ENCODE data around the gene CIT.

CIT gene

GRCh38 chr12:119762619-119763018, 114.5 kb downstream of the CIT start:
- H3F3A ChIP-seq (ENCODE audit: insufficient read depth, low read length), result no peaks in the 10 kb centered on the region
- H3K4me2 ChIP-seq (ENCODE audit: low read length), result no peak overlapping the region
- H3K9me2 ChIP-seq (ENCODE audit: low read depth, low read length), result no peaks in the 10 kb centered on the region
- H2AFZ ChIP-seq (ENCODE audit: low read length), result no peak overlapping the region
- peaks cover 68% of the 10 kb centered on the region for H3K36me3 ChIP-seq (ENCODE audit: insufficient read depth, low read length)
- no peak overlapping the region for H3K27ac ChIP-seq (ENCODE audit: low read depth, low read length, poor library complexity, severe bottlenecking)
- no peaks in the 10 kb centered on the region for H3K9me3 ChIP-seq (ENCODE audit: low read length)
- H3K4me1 ChIP-seq (ENCODE audit: insufficient read depth, low read length, severe bottlenecking), result no peaks in the 10 kb centered on the region
- H3K79me2 ChIP-seq (ENCODE audit: insufficient read depth, low read length), result no peaks in the 10 kb centered on the region
- TF ChIP-seq EZH2 (IDR thresholded peaks at IDR 0.05; ENCODE audit: borderline replicate concordance, low read length) (no peak), CTCF (IDR thresholded peaks at IDR 0.05; ENCODE audit: low read length) (no peak)
- H3K9ac ChIP-seq (ENCODE audit: low read length), result no peak overlapping the region
- no peaks in the 10 kb centered on the region for H3K27me3 ChIP-seq (ENCODE audit: insufficient read depth, low read length)
- no peaks in the 10 kb centered on the region for H4K20me1 ChIP-seq (ENCODE audit: insufficient read depth, low read length)
- H3K4me3 ChIP-seq (ENCODE audit: low read depth, low read length, poor library complexity, severe bottlenecking), result no peak overlapping the region

GRCh38 chr12:119758722-119759121, 118.4 kb downstream of the CIT start:
- Histone ChIP-seq H3K27ac (ENCODE audit: low read depth, low read length, poor library complexity, severe bottlenecking) (no peak overlapping the region), H2AFZ (ENCODE audit: low read length) (no peak overlapping the region), H3K9ac (ENCODE audit: low read length) (no peak overlapping the region), H3K4me1 (ENCODE audit: insufficient read depth, low read length, severe bottlenecking) (no peaks in the 10 kb centered on the region), H4K20me1 (ENCODE audit: insufficient read depth, low read length) (no peaks in the 10 kb centered on the region), H3K36me3 (ENCODE audit: insufficient read depth, low read length) (peaks cover 65% of the 10 kb centered on the region), H3K9me2 (ENCODE audit: low read depth, low read length) (no peaks in the 10 kb centered on the region), H3K79me2 (ENCODE audit: insufficient read depth, low read length) (no peaks in the 10 kb centered on the region), H3K9me3 (ENCODE audit: low read length) (no peaks in the 10 kb centered on the region), H3K27me3 (ENCODE audit: insufficient read depth, low read length) (no peaks in the 10 kb centered on the region), H3F3A (ENCODE audit: insufficient read depth, low read length) (no peaks in the 10 kb centered on the region), H3K4me3 (ENCODE audit: low read depth, low read length, poor library complexity, severe bottlenecking) (no peak overlapping the region), H3K4me2 (ENCODE audit: low read length) (no peak overlapping the region)
- TF ChIP-seq CTCF (IDR thresholded peaks at IDR 0.05; ENCODE audit: low read length), result no peak
- TF ChIP-seq EZH2 (IDR thresholded peaks at IDR 0.05; ENCODE audit: borderline replicate concordance, low read length), result no peak

GRCh38 chr12:119758234-119758633, 118.9 kb downstream of the CIT start:
- H3K4me2 ChIP-seq (ENCODE audit: low read length), result no peak overlapping the region
- H2AFZ ChIP-seq (ENCODE audit: low read length), result no peak overlapping the region
- H3K36me3 ChIP-seq (ENCODE audit: insufficient read depth, low read length), result peaks cover 61% of the 10 kb centered on the region
- no peaks in the 10 kb centered on the region for H3K27me3 ChIP-seq (ENCODE audit: insufficient read depth, low read length)
- no peaks in the 10 kb centered on the region for H3F3A ChIP-seq (ENCODE audit: insufficient read depth, low read length)
- no peak overlapping the region for H3K9ac ChIP-seq (ENCODE audit: low read length)
- H3K79me2 ChIP-seq (ENCODE audit: insufficient read depth, low read length), result no peaks in the 10 kb centered on the region
- no peak overlapping the region for H3K4me3 ChIP-seq (ENCODE audit: low read depth, low read length, poor library complexity, severe bottlenecking)
- no peak for TF ChIP-seq EZH2 (IDR thresholded peaks at IDR 0.05; ENCODE audit: borderline replicate concordance, low read length)
- TF ChIP-seq CTCF (IDR thresholded peaks at IDR 0.05; ENCODE audit: low read length), result no peak
- no peaks in the 10 kb centered on the region for H3K9me3 ChIP-seq (ENCODE audit: low read length)
- no peaks in the 10 kb centered on the region for H3K9me2 ChIP-seq (ENCODE audit: low read depth, low read length)
- H3K27ac ChIP-seq (ENCODE audit: low read depth, low read length, poor library complexity, severe bottlenecking), result no peak overlapping the region
- H4K20me1 ChIP-seq (ENCODE audit: insufficient read depth, low read length), result no peaks in the 10 kb centered on the region
- no peaks in the 10 kb centered on the region for H3K4me1 ChIP-seq (ENCODE audit: insufficient read depth, low read length, severe bottlenecking)

Measured in OCI-LY1 (cell line).